Epithelial cell of proximal tubule (primary cell): ENCODE measurements around the gene GPR101. TPM values are rescaled to one million over a fixed set of nuclear protein-coding genes. Genes with fewer than 3 reads are reported as not detected.

Experiments
- DNase-seq: peaks from one replicate; pipeline ENCODE4 v3.0.0-alpha.2; 2011; ENCODE audit warnings: low read depth
- H3K4me3 ChIP-seq: 2 replicates; pipeline ENCODE4 v1.5.1; 2011; ENCODE audit warnings: low read depth, mild to moderate bottlenecking, low read length
- total RNA-seq: library from RNA; depleted of rRNA; stranded (reverse); fragments of >200 nt; gene quantifications from 2 replicates; pipeline ENCODE4 v1.2.3, GENCODE V29; 2015
- TF ChIP-seq, protein P1 (sequence below): conservative IDR thresholded peaks from 2 replicates; pipeline ENCODE4 v1.5.1; 2012; ENCODE audit warnings: low read depth, mild to moderate bottlenecking, low read length

GPR101 gene
- not detected in 2 replicates for total RNA-seq

DNA sequence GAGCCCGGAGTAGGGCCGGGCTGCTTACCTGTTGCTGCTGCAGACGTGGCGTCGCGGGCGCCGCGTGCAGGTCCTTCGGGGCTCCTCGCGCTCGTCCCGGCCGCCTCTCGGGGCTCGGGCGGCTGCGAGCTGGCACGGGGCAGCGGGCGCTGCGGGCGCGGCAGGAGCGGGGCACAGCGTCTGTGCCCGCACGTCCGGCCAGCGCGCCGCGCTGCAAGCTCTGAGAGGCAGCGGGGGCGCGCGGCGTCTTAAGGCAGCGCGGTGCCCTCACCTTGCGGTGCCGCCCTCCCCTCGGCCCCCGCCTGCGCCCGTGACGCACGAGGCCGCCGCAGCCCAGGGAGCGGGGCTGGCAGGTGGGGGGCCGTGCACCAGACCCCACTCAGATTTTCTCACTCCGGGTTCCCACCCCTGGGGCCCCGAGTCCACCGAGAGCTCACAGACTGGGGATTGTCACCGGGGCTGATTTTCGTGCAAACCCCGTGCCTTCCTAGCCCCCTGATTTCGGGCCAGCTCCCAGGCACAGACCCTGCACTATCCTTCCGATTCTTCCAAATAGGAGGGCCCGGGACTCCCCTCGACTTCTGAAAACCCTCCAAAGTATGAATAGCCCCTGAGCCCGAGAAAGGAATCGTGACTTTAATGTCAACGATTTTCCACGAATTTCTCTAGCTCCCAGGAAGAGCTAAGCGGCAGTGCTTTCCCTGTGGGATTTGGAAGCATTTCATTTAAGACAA lies at the start of gene GPR101:
Gene GPR101, minus strand, starts transcription at position 222 of the 734 bp plus-strand sequence. CDS start 2,321 bp downstream, outside the sequence.
- DNase-seq, result no peak
- no peak within 1 kb of the TSS for H3K4me3 ChIP-seq
- TF ChIP-seq, protein P1, sequence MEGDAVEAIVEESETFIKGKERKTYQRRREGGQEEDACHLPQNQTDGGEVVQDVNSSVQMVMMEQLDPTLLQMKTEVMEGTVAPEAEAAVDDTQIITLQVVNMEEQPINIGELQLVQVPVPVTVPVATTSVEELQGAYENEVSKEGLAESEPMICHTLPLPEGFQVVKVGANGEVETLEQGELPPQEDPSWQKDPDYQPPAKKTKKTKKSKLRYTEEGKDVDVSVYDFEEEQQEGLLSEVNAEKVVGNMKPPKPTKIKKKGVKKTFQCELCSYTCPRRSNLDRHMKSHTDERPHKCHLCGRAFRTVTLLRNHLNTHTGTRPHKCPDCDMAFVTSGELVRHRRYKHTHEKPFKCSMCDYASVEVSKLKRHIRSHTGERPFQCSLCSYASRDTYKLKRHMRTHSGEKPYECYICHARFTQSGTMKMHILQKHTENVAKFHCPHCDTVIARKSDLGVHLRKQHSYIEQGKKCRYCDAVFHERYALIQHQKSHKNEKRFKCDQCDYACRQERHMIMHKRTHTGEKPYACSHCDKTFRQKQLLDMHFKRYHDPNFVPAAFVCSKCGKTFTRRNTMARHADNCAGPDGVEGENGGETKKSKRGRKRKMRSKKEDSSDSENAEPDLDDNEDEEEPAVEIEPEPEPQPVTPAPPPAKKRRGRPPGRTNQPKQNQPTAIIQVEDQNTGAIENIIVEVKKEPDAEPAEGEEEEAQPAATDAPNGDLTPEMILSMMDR, result no peak

- no peak for DNase-seq
- no peak overlapping the region for H3K4me3 ChIP-seq
- TF ChIP-seq, protein P1, result no peak
These were observed 47.4 kb upstream of the GPR101 start for GRCh38 chrX:137081239-137081638.

- DNase-seq, result no peak
- no peak overlapping the region for H3K4me3 ChIP-seq
- TF ChIP-seq, protein P1, result no peak
These were observed 38.6 kb upstream of the GPR101 start for GRCh38 chrX:137072396-137072795.

DNA sequence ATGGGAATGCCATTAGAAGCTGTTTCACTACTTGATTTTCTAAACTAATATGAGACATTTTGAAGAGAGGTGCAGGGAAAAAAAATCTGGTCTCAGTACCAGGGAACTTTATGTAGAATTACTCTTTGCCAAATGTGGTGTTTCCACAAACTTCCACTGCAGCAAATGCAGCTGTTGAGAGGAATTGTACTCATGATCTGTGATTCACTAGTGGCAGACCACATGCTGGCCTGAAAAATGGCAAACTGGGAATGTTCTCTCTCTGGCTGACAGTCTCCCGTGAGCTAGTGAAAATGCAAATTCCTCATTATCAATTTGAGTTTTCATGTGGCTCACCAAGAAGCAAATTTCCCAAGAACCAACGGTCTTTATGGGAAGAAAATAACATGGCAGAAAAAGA lies 37.8 kb upstream of the GPR101 start:
- TF ChIP-seq, protein P1, result no peak
- no peak overlapping the region for H3K4me3 ChIP-seq
- DNase-seq, result no peak

DNA sequence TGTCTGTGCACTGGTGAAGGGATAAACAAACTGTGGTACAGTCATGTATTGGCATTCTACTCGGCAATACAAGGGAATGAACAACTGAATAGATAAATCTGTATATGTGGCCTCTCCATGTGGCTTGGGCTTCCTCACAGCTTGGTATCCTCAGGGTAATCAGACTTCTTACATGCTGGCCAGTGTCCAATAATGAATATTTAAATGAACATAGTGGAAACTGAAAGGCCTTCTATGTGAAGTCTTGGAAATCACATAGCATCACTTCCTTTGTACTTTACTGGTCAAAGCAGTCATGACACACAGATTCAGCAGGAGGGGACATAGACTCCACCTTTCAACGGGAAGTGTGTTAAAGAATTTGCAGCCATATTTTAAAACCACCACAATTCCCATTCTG lies 33.4 kb upstream of the GPR101 start:
- TF ChIP-seq, protein P1, result no peak
- no peak for DNase-seq
- no peak overlapping the region for H3K4me3 ChIP-seq

- H3K4me3 ChIP-seq, result no peak overlapping the region
These were observed 29.3 kb upstream of the GPR101 start for GRCh38 chrX:137062915-137063617.

More at GRCh38 chrX:137062915-137063617, 29.3 kb upstream of the GPR101 start:
- TF ChIP-seq, protein P1, result no peak
- DNase-seq, result no peak
